GM19043 (cell line): ENCODE results near the gene ANKRD62.

Experiments
- ATAC-seq: cut with Tn5 transposase; IDR thresholded peaks from one replicate; pipeline ENCODE4 v1.9.1; 2021; ENCODE audit warnings: low read depth; ENCODE audit not compliant: unreplicated experiment

The ANKRD62 gene

DNA sequence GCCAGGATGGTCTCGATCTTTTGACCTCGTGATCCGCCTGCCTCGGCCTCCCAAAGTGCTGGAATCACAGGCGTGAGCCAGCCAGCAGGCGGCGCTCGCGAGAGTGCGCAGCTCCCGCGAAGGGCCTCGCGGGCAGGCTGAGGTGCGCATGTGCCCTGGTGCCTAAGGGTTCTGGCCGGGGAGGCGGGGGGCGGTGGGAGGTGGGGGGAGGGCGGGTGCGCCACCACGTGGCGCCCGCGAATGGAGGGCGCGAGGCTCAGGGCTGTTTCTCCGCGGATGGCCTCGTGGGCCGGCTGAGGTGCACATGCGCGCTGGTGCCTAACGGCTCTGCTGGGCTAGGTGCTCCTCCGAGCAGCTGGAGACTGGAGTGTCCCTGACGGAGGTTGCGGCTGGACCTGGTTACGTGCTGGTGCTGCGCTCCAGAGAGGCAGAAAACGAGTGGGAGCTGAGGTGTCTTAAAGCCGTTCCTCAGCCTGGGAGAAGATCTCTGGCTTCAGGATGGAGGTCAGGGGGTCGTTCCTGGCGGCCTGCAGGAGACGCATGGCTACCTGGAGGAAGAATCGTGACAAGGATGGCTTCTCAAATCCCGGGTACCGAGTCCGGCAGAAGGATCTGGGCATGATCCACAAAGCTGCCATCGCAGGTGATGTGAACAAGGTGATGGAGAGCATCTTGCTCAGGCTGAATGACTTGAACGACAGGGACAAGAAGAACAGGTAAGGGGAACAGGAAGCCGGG is at the start of gene ANKRD62:
Gene ANKRD62 (plus strand): TSS at position 324 of the 738 bp plus-strand sequence. CDS start 175 bp downstream, at position 499.
- ATAC-seq: no peak

DNA sequence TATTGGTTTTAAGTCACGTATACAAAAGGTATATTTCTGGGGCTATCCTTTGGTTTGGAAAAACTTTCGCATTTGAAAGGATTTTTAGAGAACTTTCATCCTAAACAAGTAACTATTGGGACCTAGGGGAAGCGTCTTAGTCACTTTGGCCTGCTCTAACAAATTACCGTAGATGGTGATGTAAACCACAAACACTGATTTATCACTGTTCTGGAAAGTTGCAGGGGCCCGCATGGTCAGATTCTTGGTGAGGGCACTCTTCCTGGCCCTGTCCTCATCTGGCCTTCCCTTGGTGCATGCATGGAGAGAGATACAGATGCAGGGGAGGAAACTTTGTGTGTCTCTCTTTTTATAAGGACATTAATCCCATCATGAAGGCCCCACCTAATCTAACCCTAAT is 49.1 kb upstream of the ANKRD62 start:
- no peak for ATAC-seq

DNA sequence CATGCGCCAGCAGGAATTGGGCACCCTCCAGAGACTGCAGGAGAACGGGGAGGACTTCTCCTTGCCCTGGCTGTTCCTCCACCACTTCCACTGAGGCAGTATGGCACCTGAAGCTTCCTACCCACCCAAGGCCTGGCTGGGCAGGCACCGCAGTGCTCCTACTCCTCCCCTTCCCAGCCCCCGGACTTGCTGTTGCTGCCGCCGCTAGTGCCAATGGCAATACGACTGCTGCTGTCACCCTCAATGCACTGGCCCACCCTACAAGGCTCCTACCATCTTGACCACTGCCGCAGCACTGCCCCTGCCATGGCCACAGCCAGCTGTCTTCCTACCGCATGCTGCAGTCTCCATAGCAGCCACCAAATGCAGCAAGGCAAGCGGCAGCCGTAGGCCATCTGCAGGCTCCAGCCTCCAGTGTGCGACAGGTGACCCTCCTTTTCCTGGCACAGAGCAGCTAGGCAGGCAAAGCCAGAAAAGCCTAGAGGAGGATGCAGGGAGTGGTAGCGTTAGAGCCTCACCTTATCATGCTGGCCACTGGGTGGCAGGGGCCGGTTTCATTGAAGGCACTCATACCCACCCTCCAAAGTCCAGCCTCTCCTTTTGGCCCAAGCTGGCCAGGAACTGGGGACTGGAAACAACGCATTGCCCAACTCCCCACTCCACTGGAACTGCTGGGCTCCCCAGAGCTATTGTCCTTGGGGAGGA is 47.4 kb upstream of the ANKRD62 start:
- no peak for ATAC-seq

DNA sequence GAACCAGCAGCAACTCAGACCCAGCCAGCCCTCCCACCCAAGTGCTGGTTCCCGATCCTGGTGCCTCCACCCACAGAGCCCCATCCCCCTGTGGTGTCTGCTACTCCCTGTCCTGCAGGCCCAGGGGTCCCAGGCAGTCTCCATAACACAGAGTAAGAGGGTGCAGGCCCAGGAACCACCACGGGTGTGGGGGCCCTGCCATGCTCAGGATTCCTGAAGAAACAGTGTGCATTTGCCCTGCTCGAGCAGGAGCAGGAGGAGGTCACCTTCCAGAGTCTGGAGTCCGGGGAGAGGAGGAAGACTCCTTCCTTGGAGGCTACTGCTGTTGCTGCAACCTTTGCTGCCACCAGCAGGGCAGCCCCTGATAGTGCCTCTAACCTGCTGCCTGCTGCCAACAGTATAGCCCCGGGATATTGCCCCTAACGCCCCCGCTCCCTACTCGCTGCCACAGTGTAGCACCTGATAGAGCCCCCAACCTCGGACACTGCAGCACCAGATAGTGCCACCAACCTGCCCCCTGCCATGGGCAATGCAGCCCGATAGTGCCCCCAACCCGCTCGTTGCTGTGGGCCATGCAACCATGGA is 46.8 kb upstream of the ANKRD62 start:
- ATAC-seq: no peak

DNA sequence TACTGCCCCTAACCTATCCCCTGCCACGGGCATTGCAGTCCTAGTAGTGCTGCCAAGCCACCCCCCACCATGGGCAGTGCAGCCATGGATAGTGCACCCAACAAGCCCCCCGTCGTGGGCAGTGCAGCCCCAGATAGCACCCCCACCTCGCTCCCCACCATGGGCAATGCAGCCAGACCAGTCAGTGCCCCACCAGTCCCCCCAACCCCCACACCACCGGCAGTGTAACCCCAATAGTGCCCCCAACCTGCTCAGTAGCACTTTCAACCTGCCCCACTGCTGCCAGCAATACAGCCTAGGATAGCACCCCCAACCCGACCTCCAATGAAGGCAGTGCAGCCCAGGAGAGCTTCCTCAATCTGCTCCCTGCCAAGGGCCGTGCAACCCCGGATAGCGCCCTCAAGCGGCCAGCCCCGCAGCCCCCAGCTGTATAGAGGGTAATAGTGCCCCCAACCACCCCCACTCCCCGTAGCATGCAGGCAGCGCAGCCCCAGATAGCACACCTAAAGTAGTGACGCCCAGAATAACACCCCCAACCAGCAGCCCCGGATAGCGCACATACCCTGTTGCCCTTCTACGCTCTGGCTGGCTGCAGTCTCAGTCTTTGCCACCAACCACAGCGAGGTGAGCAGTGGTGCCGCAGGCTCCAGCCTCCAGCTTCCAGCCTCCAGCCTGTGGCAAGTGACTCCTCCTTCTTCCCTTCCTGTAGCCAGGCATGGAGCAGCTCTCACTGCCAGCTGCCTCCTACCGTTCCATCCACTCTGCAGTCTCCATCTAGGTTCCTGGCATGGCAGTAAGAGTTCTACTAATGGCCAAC is 45.4 kb upstream of the ANKRD62 start:
- no peak for ATAC-seq

DNA sequence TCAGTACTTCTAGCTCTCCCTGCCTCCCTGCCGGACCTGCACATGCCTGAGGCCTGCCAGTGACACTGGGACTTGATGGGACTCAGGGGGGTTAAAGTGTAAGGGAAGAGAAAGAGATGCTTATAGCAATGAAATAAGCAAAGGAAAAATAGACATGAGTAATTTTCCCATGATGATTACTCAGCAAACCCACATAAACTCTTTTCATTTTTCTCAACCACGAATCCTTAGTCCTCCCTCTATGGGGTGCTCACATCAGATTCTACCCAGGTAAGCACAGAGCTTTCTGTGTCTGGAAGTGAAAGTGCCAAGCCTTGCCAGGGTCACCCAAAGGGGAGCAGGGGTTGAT is 44.8 kb upstream of the ANKRD62 start:
- ATAC-seq: no peak

DNA sequence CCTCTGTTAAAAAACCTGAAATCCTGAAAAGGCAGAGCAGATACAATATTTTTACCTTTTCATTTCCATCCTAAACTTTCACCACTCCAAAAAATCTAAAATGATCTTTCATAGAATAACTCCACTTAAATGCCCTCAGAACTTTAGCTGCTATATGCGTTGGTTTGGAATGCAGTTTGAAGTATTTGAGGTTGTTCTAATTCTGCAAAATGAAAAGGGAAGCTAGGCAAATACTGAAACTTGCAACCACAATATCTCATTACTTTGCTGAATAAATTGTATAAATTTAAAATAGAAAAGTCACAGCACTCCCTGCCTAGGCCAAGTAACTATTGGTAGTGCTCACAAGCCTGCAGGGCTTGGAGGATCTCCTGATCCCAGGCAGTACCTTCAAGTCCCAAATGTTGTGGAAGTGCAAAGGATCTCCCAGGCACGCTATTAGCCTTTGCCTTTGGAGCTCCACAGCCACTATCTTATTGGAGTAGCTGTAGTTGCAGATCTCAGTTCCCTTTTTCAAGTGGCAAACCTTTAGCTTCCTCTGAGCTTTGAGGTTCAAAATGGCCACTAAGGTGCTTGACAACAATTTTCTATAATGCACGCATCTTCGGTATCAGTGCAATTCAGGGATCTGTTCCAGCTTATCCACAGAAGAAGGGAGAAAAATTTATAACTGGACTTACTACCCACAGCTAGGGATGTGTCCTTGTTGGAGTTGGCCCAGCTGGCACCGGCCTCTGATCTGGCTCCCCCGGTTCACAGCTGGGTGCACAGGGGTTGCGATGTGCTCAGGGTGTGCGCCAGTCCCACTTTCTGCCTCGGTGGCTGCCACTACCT is 43.4 kb upstream of the ANKRD62 start:
- ATAC-seq: peak; percentile 75

DNA sequence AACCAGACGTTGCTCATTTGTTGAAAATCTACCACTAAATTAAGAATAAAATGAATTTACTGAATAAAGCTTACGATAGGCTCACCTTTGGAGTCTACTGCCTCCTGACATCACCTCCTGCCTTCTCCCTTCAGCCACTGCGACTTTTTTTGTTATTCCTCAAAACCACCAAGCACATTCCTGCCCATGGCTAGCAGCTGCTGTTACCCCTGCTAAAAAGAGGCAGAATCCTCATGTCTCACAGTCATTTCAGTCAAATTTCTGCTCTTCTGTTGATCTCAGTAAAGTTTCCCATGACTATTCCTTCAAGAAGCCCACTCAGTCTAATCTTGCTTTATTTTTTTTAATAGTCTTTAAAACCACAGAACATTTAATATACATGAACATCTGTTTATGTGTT is 40.8 kb upstream of the ANKRD62 start:
- no peak for ATAC-seq

DNA sequence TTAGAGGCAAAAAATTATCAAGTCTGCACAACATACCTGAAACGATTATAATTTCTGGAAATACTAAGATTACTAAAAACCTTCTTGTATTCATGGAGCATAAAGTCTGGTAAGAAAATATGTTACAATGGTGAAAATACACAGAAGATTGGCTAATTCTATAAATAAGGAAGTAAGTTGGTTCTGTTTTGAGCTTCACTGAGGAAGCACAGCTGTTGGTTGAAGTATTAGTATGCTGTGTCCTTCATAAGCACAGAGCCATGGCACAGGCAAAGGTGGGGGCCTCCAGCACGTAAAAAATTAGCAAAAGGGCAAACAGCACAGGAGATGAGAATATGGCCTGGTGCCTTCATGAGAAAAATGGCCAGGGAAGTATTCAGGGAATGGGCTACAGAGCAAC is 40.4 kb upstream of the ANKRD62 start:
- peak; percentile 46 for ATAC-seq

DNA sequence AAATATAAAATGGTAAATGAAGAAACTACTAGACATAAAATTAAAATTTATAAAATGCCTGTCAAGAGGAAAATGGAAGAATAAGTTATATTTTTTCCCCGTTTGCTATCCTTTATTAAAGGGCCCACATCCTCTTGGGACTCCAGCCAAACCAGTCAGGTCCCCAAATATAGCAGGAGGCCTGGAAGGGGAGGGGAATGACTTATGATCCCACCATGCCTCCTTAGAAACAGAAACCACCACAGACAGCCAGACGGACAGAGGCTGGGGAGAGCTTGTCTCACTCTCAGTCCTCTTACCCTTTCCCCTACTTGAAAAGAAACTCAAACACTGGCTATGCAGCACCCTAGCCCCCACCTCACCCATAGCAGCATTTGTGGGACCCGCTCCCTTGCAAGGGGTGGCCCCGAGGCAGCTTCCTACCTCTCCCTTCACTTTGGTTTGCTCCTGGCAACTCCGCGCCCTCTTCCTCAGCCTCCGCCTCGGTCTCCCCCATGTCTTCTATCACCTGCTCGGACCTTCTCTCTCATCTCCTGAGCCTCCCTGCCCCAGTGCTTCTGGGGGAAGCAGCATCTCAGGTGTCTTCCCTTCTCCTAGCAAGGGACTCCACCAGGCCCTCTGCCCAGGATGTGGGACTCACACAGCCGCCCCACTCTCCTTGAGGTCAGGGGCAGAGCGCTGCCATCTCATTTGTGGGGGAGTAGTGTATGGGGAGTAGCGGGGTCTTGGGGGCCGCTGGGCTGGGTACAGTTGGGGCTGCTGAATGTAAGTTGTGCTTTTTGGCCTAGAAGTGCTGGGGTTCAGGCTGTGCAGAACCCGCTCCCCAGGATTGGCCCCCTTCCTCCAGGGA is 37.4 kb upstream of the ANKRD62 start:
- ATAC-seq: no peak

DNA sequence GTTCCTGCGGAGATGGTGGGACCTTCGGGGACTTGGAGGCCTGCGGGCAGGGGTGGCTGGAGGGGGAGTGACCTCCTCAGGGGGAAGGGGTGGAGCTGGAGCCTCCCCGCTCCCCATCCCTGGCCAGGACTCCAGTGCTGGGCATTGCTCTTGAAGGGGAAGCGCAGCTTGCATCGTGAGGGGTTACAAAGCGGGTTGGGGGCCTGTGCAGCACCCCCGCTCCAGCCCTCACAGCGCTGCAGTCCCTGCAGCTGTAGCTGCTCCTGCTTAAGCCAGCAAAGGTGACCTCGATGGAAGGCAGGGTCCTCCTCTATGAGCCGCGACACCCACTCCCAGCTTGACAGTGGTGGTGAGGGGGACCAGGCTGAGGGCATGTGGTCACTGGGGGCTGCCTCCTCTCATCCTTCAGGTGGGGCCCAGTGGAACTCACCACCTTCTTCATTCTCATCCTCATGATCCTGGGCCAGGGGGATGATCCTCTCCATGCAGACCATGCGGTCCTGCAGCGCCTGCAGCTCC is 36.7 kb upstream of the ANKRD62 start:
- ATAC-seq: no peak

DNA sequence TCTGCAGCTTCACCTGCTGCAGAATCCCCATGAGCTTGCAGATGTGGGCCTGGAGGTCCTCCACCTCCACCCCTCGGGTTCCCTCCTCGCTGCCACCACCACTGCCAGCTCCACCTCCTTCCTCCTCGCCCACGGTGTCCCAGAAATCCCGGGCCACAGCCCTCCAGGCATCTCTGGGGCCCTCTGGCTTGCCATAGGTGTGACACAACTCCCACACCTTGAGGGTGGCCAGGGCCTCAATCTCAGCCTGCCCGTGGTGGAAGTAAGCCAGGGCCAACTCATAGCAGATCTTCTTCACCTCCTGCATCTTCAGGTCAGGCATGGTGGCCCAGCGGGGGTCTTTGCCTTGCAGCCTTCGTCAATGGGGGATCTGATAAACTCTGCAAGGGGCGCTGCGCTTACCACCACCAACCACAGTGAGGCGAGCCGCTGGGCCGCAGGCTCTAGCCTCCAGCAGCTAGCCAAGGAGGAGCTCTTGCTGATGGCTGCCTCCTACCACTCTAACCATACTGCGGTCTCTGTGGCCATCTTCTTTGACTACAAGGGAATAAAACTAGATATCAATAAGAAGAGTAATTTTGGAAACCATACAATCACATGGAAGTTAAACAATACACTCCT is 36.1 kb upstream of the ANKRD62 start:
- ATAC-seq: no peak

DNA sequence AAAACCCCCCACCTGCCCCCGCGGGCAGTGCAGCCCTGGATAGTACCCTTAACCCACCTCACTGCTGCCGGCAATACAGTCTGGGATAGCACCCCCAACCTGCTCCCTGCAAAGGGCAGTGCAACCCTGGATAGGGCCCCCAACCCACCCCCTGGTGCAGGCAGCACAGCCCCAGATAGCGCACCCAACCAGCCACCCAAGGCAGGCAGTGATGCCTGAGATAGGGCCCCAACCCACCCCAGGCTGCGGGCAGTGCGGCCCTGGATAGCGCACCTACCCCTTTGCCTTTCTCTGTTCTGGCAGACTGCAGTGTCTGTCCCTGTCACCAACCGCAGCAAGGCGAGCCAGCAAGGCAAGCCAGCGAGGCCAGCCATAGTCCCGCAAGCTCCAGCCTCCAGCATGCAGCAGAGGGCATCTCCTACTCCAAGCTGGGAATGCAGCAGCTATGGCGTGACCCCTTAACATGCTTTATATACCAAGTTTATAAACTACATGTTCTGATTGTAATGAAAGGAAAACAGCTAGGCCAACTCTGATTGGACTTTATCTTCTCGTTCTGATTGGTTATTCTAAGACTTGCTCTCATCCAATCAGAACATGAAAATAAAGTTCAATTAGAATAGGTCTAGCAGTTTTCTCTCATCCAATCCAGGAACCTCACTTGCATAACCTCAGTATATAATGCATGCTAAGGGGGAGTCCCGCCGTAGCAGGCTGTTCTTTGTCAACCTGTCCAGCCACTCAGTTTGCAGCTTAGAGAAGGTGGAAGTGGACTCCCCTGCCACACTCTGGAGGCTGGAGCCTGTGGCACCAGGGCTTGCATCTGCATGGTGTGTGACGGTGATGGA is 34.1 kb upstream of the ANKRD62 start:
- no peak for ATAC-seq

DNA sequence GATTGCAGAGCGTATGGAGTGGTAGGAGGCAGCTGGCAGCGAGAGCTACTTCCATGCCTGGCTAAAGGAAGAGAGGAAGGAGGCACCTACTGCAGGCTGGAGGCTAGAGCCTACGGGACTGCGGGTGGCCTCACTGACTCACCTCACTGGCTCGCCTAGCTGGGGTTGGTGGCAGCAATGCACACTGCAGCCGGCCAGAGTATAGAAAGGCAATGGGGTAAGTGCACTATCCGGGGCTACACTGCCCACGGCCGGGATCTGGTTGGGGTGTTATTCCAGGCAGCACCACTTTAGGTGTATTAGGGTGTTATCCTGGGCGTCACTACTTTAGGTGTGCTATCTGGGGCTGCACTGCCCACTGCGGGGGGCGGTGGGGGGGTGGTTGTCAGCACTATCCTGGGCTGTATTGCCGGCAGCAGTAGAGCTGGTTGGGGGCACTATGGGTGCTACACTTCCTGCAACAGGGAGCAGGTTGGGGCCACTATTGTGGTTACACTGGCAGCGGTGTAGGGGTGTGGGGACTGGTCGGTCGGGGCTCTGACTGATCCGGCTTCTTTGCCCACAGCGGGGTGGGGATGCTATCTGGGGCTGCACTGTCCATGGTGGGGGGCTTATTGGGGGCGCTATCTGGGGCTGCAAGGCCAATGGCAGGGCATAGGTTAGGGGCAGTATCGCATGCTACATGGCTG is 33.3 kb upstream of the ANKRD62 start:
- ATAC-seq: no peak

DNA sequence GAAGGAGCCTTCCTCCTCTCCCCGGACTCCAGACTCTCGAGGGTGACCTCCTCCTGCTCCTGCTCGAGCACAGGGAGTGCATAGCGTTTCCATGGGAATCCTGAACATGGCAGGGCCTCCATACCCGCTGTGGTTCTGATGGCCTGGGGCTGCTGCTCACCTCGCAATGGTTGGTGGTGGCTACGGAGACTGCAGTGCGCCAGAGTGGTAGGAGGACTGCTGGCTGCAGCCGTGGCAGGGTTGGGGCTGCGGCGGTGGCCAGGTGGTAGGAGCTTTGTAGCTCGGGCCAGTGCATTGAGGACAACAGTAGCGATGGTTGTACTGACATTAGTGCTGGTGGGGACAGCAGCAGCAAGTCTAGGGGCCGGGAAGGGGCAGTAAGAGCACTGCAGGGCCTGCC is 32.0 kb upstream of the ANKRD62 start:
- ATAC-seq: no peak

DNA sequence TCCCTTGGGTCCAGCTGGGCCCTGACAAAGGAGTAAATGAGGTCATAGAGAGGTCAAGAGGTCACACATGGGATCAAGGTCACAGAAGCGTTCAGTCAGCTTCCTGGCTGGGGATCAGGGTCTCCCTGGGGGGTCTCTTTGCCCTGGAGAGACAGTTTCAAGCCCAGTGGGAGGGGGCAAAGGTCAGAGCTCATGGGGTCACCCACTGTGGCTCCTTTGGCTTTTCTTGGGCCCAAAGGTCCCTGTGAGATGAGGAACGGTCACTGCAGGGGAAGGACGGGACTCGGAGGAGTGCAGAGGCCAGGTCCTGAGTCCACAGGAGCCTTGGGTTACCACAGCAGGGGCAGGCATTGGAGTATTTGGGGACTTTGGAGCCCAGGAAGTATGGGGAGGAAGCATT is 30.7 kb upstream of the ANKRD62 start:
- no peak for ATAC-seq

DNA sequence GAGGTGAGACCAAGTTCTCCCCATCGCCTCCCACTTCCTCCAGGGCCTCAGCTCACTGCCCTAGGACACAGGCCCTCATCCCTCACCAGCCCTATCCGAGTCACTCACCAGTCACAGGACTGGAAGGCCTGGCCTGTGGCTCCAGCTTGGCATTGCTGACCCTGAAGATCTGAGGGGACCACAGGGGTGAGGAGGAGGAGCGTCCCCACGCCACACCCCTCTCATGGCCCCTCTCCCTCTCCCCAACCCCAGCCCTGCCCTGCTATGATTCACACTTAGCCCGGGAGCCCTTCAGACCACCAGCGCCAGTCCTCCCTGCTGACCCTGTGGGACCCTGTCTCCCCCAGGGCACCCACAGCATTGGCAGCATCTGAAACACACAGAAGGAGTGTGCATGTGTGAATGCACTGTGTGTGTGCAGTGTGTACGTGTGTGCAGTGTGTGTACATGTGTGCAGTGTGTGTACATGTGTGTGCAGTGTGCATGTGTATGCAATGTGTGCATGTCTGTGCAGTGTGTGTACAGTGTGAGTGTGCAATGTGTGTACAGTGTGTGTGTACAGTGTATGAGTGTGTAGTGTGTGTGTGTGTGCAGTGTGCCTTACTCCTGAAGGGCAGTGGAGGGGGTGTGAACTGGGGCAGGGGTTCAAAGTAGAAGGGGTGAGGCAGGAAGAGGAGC is 29.4 kb upstream of the ANKRD62 start:
- no peak for ATAC-seq
